Activated CD4-positive, alpha-beta T cell treated with anti-CD3 and anti-CD28 coated beads for 1 hour (primary cell): Measurements from ENCODE around the gene SPACA7.

Source experiments
- DNase-seq: peaks from one replicate; pipeline ENCODE4 v3.0.0-alpha.2; 2020

SPACA7 gene

GRCh38 chr13:112469071-112469745, 93.1 kb downstream of the SPACA7 start:
- DNase-seq, result no peak

GRCh38 chr13:112473818-112474217, 97.7 kb downstream of the SPACA7 start:
- no peak for DNase-seq

GRCh38 chr13:112474869-112475268, 98.7 kb downstream of the SPACA7 start:
- no peak for DNase-seq

GRCh38 chr13:112475889-112476288, 99.7 kb downstream of the SPACA7 start:
- no peak for DNase-seq

GRCh38 chr13:112477070-112477619, 101.0 kb downstream of the SPACA7 start:
- no peak for DNase-seq

GRCh38 chr13:112479389-112479788, 103.2 kb downstream of the SPACA7 start:
- DNase-seq, result no peak

- DNase-seq, result no peak
These were observed 105.3 kb downstream of the SPACA7 start for GRCh38 chr13:112481458-112481857.

- DNase-seq, result no peak
These were observed 107.1 kb downstream of the SPACA7 start for GRCh38 chr13:112483299-112483698.
